Osteoblast (primary cell): Measurements from ENCODE around the gene SLC1A7. TPM values are rescaled to one million over a fixed set of nuclear protein-coding genes. Genes with fewer than 3 reads are reported as not detected.
A peak's percentile ranks its signal among the peaks of the same experiment; 100 is the strongest.

Source experiments
- DNase-seq: peaks from one replicate; pipeline ENCODE4 v3.0.0; 2011; ENCODE audit warnings: low spot score, mixed read lengths; ENCODE audit not compliant: insufficient read length; ENCODE audit errors: missing footprints
- H2AFZ ChIP-seq: 2 replicates; pipeline ENCODE4 v1.6.0; 2011; ENCODE audit warnings: mild to moderate bottlenecking, low read length
- H3K27ac ChIP-seq: 2 replicates; pipeline ENCODE4 v1.5.1; 2011; ENCODE audit warnings: mild to moderate bottlenecking, low read depth, low read length, moderate library complexity
- H3K27me3 ChIP-seq: 2 replicates; pipeline ENCODE4 v1.6.0; 2012; ENCODE audit warnings: mild to moderate bottlenecking, control low read depth, inconsistent platforms, low read length, moderate library complexity; ENCODE audit not compliant: insufficient read depth
- H3K36me3 ChIP-seq: 2 replicates; pipeline ENCODE4 v1.5.1; 2011; ENCODE audit warnings: mild to moderate bottlenecking, low read length, control low read depth, moderate library complexity; ENCODE audit not compliant: insufficient read depth
- H3K4me1 ChIP-seq: 2 replicates; pipeline ENCODE4 v1.5.1; 2011; ENCODE audit warnings: mild to moderate bottlenecking, low read length, control low read depth, moderate library complexity; ENCODE audit not compliant: insufficient read depth
- H3K4me2 ChIP-seq: 2 replicates; pipeline ENCODE4 v1.6.0; 2011; ENCODE audit warnings: mild to moderate bottlenecking, low read length; ENCODE audit not compliant: insufficient read depth
- H3K4me3 ChIP-seq: fragments of 200-600 bp; sonication (generic); 3 replicates; pipeline ENCODE4 v1.5.1; 2012; ENCODE audit warnings: mild to moderate bottlenecking, low read length, inconsistent platforms; ENCODE audit not compliant: insufficient read depth
- H3K79me2 ChIP-seq: 2 replicates; pipeline ENCODE4 v1.6.0; 2012; ENCODE audit warnings: mild to moderate bottlenecking, low read length, control low read depth, inconsistent platforms; ENCODE audit not compliant: insufficient read depth
- H3K9me3 ChIP-seq: 2 replicates; pipeline ENCODE4 v1.5.1; 2011; ENCODE audit warnings: low read depth, low read length, control low read depth
- H4K20me1 ChIP-seq: 2 replicates; pipeline ENCODE4 v1.6.0; 2012; ENCODE audit warnings: mild to moderate bottlenecking, low read length, control low read depth; ENCODE audit not compliant: insufficient read depth
- total RNA-seq: library from RNA; depleted of rRNA; stranded (reverse); fragments of >200 nt; gene quantifications from 2 replicates; pipeline ENCODE4 v1.2.3, GENCODE V29; 2012
- TF ChIP-seq, protein P1 (sequence below): IDR thresholded peaks from 2 replicates; pipeline ENCODE4 v1.5.1; 2011; ENCODE audit warnings: mild to moderate bottlenecking, low read depth, low read length, moderate library complexity; ENCODE audit errors: extremely low read depth

Gene SLC1A7
- total RNA-seq, 1 donor, result 0.36 TPM

DNA sequence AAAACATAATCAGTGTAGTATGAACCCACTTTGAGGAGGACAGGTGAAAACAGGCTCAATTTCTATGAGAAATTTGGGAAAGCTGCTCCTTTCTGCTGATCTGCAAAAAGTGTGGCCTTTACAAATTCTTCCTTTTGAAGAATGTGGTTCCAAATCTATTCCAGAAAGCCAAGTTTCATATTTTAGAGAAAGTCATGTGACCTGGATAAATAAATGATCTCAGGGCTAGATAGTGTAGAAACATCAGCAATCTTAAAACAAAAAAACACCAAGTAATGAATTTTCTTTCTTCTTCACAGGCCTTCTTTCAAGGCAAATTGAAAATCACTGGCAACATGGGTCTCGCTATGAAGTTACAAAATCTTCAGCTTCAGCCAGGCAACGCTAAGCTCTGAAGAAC lies 92.1 kb downstream of the SLC1A7 start:
- Histone ChIP-seq H3K36me3 (peaks cover 31% of the 10 kb centered on the region), H3K27me3 (no peaks in the 10 kb centered on the region), H3K79me2 (no peaks in the 10 kb centered on the region), H3K4me3 (no peak overlapping the region), H3K9me3 (no peaks in the 10 kb centered on the region), H4K20me1 (no peaks in the 10 kb centered on the region), H2AFZ (no peak overlapping the region), H3K4me1 (peaks cover 15% of the 10 kb centered on the region), H3K27ac (no peak overlapping the region), H3K4me2 (no peak overlapping the region)
- TF ChIP-seq, protein P1, sequence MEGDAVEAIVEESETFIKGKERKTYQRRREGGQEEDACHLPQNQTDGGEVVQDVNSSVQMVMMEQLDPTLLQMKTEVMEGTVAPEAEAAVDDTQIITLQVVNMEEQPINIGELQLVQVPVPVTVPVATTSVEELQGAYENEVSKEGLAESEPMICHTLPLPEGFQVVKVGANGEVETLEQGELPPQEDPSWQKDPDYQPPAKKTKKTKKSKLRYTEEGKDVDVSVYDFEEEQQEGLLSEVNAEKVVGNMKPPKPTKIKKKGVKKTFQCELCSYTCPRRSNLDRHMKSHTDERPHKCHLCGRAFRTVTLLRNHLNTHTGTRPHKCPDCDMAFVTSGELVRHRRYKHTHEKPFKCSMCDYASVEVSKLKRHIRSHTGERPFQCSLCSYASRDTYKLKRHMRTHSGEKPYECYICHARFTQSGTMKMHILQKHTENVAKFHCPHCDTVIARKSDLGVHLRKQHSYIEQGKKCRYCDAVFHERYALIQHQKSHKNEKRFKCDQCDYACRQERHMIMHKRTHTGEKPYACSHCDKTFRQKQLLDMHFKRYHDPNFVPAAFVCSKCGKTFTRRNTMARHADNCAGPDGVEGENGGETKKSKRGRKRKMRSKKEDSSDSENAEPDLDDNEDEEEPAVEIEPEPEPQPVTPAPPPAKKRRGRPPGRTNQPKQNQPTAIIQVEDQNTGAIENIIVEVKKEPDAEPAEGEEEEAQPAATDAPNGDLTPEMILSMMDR, result no peak
- DNase-seq, result no peak

DNA sequence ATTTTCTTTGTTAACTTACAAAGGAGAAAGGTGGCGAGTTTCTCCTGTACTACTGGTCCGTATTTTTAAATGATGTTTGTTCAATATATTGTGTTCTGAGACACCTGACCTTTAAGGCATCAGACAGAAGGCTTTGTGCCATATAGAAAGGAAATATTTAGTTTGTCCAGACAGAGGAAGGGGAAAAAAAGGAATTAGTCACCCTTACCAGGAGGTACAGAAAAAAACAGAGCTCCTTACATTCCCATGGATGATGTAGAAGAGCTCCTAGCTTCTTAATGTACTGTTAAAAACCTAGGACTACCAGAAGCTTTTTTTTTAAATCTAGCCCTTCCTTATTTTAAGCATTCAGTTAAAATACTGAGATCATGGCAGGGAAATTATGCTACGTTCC lies 92.9 kb downstream of the SLC1A7 start:
- TF ChIP-seq, protein P1, result no peak
- no peak overlapping the region for H2AFZ ChIP-seq
- no peak overlapping the region for H3K27ac ChIP-seq
- H4K20me1 ChIP-seq, result no peaks in the 10 kb centered on the region
- H3K36me3 ChIP-seq, result peaks cover 31% of the 10 kb centered on the region
- H3K4me1 ChIP-seq, result peaks cover 15% of the 10 kb centered on the region
- no peak for DNase-seq
- H3K9me3 ChIP-seq, result no peaks in the 10 kb centered on the region
- no peak overlapping the region for H3K4me3 ChIP-seq
- no peaks in the 10 kb centered on the region for H3K27me3 ChIP-seq
- H3K79me2 ChIP-seq, result no peaks in the 10 kb centered on the region
- no peak overlapping the region for H3K4me2 ChIP-seq

DNA sequence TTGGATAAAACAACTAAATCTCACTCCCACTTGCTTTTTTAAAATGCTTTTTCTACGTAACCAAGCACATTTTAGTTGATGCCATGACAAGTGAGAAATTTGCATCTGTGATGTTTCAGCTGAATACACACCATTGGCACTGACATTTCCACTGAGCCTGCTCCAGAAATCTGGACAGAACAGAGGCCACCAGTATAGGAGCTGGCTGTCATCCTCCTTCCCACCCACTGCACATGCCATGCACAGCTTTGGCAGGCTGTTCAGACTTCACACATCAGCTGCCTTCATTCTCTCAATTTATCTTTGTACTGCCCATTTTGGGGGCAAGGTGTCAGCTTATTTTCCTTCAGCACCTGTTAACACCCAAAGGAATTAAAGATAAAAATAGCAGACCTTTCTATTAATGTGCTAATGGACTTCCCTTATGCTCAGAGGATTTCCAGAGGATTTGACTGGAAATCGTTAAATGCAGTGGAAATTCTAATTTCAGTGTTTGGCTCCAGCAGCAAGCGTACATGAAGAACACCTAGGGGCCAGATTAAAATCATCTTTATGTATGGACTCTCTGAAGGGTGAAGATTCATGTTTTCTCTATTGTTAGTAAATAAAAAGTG lies 93.4 kb downstream of the SLC1A7 start:
- H3K4me3 ChIP-seq, result no peak overlapping the region
- no peaks in the 10 kb centered on the region for H3K9me3 ChIP-seq
- H3K79me2 ChIP-seq, result no peaks in the 10 kb centered on the region
- H3K27me3 ChIP-seq, result no peaks in the 10 kb centered on the region
- H4K20me1 ChIP-seq, result no peaks in the 10 kb centered on the region
- H3K27ac ChIP-seq, result no peak overlapping the region
- no peak overlapping the region for H3K4me2 ChIP-seq
- TF ChIP-seq, protein P1, result no peak
- DNase-seq, result no peak
- H3K36me3 ChIP-seq, result peaks cover 31% of the 10 kb centered on the region
- H2AFZ ChIP-seq, result no peak overlapping the region
- peaks cover 15% of the 10 kb centered on the region for H3K4me1 ChIP-seq

DNA sequence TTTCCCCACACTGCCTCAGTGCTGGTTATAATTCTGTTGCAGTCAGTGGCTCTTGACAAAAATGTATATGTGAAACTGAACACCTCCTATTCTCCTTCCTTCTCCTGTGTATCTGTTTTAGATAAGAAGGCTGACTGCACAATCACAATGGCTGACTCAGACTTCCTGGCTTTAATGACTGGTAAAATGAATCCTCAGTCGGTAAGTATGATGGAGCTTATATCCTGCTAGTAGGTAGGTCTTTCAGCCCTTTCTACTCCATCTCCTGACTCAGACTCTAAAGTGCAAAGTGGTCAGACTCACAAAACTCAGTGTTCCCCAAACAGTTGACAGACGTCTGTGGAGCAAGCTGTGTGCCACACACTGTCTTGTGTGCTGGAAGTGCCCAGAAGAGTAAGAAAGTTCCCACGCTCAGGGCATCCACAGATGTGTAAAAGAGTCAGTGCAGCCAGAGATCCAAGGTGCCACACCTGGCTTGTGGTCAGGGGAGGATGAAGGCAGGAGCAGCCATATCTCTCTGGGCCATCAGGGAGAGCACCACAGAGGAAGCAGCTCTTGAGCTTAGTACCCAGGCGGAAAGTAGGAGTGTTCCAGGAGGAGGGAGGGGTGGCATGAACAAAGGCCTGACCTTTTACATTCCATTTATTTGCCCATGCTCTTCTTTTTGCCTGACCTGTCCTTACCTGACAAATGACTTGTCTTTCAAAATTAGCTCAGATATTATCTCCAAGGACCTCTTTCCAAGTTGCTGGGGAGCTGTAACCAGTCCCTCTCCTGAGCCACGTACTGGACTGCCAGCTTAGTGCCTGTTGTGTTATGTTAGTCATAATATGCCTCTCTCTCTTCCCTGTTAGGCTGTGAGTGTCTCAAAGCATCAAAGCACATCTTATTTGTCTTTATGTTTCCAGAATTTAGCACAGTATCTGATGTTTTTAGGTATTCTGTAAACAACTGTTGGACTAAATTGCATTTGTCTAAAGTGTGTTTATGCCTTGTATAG lies 94.4 kb downstream of the SLC1A7 start:
- no peaks in the 10 kb centered on the region for H4K20me1 ChIP-seq
- no peaks in the 10 kb centered on the region for H3K9me3 ChIP-seq
- DNase-seq, result no peak
- H3K27ac ChIP-seq, result peak overlapping the region; percentile 32
- H3K4me2 ChIP-seq, result no peak overlapping the region
- H3K79me2 ChIP-seq, result no peaks in the 10 kb centered on the region
- no peaks in the 10 kb centered on the region for H3K27me3 ChIP-seq
- TF ChIP-seq, protein P1, result no peak
- no peak overlapping the region for H2AFZ ChIP-seq
- H3K36me3 ChIP-seq, result peaks cover 23% of the 10 kb centered on the region
- H3K4me1 ChIP-seq, result peaks cover 20% of the 10 kb centered on the region
- H3K4me3 ChIP-seq, result no peak overlapping the region
